SK-N-SH treated with all-trans-retinoic acid at 6 μM for 48 hours (cell line): Measurements from ENCODE around the gene ST3GAL5.

Source experiments
- ARNTL ChIP-seq: fragments of 450-650 bp; formaldehyde crosslinking; IDR thresholded peaks from 2 replicates; pipeline ENCODE4 v1.5.0; 2020; ENCODE audit warnings: low read depth, mild to moderate bottlenecking, moderate library complexity, borderline replicate concordance
- CREB5 ChIP-seq: fragments of 250-450 bp; sonication (Bioruptor Pico); IDR thresholded peaks from 2 replicates; pipeline ENCODE4 v1.5.1; 2020; ENCODE audit warnings: low read depth, mild to moderate bottlenecking, moderate library complexity
- ESRRG ChIP-seq: fragments of 250-450 bp; sonication (Bioruptor Pico); IDR thresholded peaks from 2 replicates; pipeline ENCODE4 v1.6.1; 2021; ENCODE audit warnings: mild to moderate bottlenecking
- ZFP3 ChIP-seq: fragments of 250-450 bp; sonication (Bioruptor Pico); IDR thresholded peaks from 2 replicates; pipeline ENCODE4 v1.5.0; 2020; ENCODE audit warnings: mild to moderate bottlenecking, moderate library complexity

- TF ChIP-seq CREB5 (CRISPR knock-in tag) = no peak
- TF ChIP-seq ARNTL (CRISPR knock-in tag) = no peak
- TF ChIP-seq ZFP3 = no peak
- no peak for TF ChIP-seq ESRRG (CRISPR knock-in tag)
Observed at GRCh38 chr2:85802354-85803103, 86.3 kb downstream of the ST3GAL5 start.
